CD4-positive, alpha-beta T cell (primary cell): ENCODE measurements around the gene NEO1. TPM values are rescaled to one million over a fixed set of nuclear protein-coding genes. Genes with fewer than 3 reads are reported as not detected.

Source experiments
- ATAC-seq: fragments of 200-7000 bp; cut with Tn5 transposase; one replicate; pipeline ENCODE4 v1.10.0; 2022; ENCODE audit warnings: mild to moderate bottlenecking; ENCODE audit not compliant: poor library complexity
- CTCF ChIA-PET: fragments of 350-600 bp; sonication (Branson Sonifier 250); formaldehyde crosslinking; loops from one replicate; lab custom pipeline; 2021; ENCODE audit warnings: antibody characterized with exemption, inconsistent platforms; lab: Charles Lee
- POLR2A ChIA-PET: fragments of 350-600 bp; sonication (Branson Sonifier 250); formaldehyde crosslinking; loops from one replicate; lab custom pipeline; 2021; ENCODE audit warnings: antibody characterized with exemption, inconsistent platforms; lab: Charles Lee
- DNase-seq, 14 experiments: peaks; one replicate each; pipeline ENCODE4 v3.0.0-alpha.2; 2013 to 2020; ENCODE audit warnings: mixed read lengths in 2 of 14
- H3K27ac ChIP-seq, 2 donors: one replicate each; pipeline versions ENCODE4 v1.5.1 to v1.7.0; 2013; ENCODE audit warnings: low read length in 2 of 2, low read depth in 1 of 2, mild to moderate bottlenecking in 1 of 2
- H3K27me3 ChIP-seq, 2 experiments: 1 replicate in 1 of 2; 2 replicates in 1 of 2; pipeline versions ENCODE4 v1.6.1 to v1.7.0; 2013; ENCODE audit warnings: low read length in 2 of 2, control low read depth in 1 of 2, mild to moderate bottlenecking in 1 of 2, moderate library complexity in 1 of 2; ENCODE audit not compliant: insufficient read depth in 2 of 2, control insufficient read depth in 1 of 2
- H3K36me3 ChIP-seq: one replicate; pipeline ENCODE4 v1.6.1; 2013; ENCODE audit warnings: low read length, control low read depth; ENCODE audit not compliant: insufficient read depth
- H3K4me1 ChIP-seq: one replicate; pipeline ENCODE4 v1.6.1; 2013; ENCODE audit warnings: low read length, control low read depth; ENCODE audit not compliant: insufficient read depth
- H3K4me3 ChIP-seq: one replicate; pipeline ENCODE4 v1.5.1; 2013; ENCODE audit warnings: mild to moderate bottlenecking, low read length, moderate library complexity
- H3K9me3 ChIP-seq, 2 experiments: 1 replicate in 1 of 2; 2 replicates in 1 of 2; pipeline versions ENCODE4 v1.6.1 to v1.7.0; 2013; ENCODE audit warnings: low read length in 2 of 2, mild to moderate bottlenecking in 2 of 2, control low read depth in 1 of 2, moderate library complexity in 1 of 2; ENCODE audit not compliant: control insufficient read depth in 1 of 2, insufficient read depth in 1 of 2
- H3K27ac Mint-ChIP-seq: one replicate; pipeline ENCODE4 v1.8.0; 2020; ENCODE audit warnings: mixed read lengths
- H3K27me3 Mint-ChIP-seq: one replicate; pipeline ENCODE4 v1.8.0; 2021; ENCODE audit warnings: mixed read lengths
- H3K36me3 Mint-ChIP-seq: one replicate; pipeline ENCODE4 v1.8.0; 2021; ENCODE audit warnings: low read depth, mixed read lengths
- H3K4me1 Mint-ChIP-seq: one replicate; pipeline ENCODE4 v1.8.0; 2021; ENCODE audit warnings: low read depth, mixed read lengths
- H3K4me3 Mint-ChIP-seq: one replicate; pipeline ENCODE4 v1.8.0; 2020; ENCODE audit warnings: mild to moderate bottlenecking, mixed read lengths
- H3K9me3 Mint-ChIP-seq: one replicate; pipeline ENCODE4 v1.8.0; 2020; ENCODE audit warnings: mixed read lengths
- CTCF ChIP-seq: fragments of 200-600 bp; IDR thresholded peaks from one replicate; pipeline ENCODE4 v1.8.0; 2022; ENCODE audit warnings: antibody characterized with exemption, mild to moderate bottlenecking
- intact Hi-C, 2 experiments: fragments of 100-400 bp; cut with DNase I in 1 of 2; cut with micrococcal nuclease in 1 of 2; formaldehyde crosslinking; loops; one replicate each; pipeline versions ENCODE4 v1.15.1 to v1.9.0; 2023 to 2025; cut with DNase I, micrococcal nuclease
- total RNA-seq, 174 experiments: library from RNA in 2 of 174; stranded (reverse) in 2 of 174; gene quantifications; one replicate each; pipeline ENCODE4 v1.2.3 and lab custom pipeline; 2021 to 2026

NEO1 gene
- total RNA-seq, 2 experiments from 2014 or later, result 6.0 to 8.0 TPM

GRCh38 chr15:73247331-73247730 is 195.1 kb downstream of the NEO1 start:
- Mint-ChIP-seq H3K4me1 (no peaks in the 10 kb centered on the region), H3K4me3 (no peak overlapping the region), H3K27ac (no peak overlapping the region), H3K36me3 (peaks cover 8% of the 10 kb centered on the region), H3K9me3 (no peaks in the 10 kb centered on the region), H3K27me3 (no peaks in the 10 kb centered on the region)
- intact Hi-C loops, result no loop called here
- Histone ChIP-seq H3K4me1 (no peaks in the 10 kb centered on the region), H3K36me3 (no peaks in the 10 kb centered on the region), H3K4me3 (no peak overlapping the region), H3K27me3 (no peaks in the 10 kb centered on the region), H3K27ac (no peak overlapping the region), H3K9me3 (no peaks in the 10 kb centered on the region)
- no peak for TF ChIP-seq CTCF
- ChIA-PET POLR2A (no interaction called here), CTCF (interaction anchor here (1.4 to 1.8 kb wide), 2 partner anchors 9 to 18 kb away, joined by 4 to 5 read pairs; no protein-coding TSS in a partner anchor)
- ATAC-seq (no peak), DNase-seq (no peak)

GRCh38 chr15:73249499-73249898 is 197.2 kb downstream of the NEO1 start:
- intact Hi-C loops, result no loop called here
- Histone ChIP-seq H3K9me3 (no peaks in the 10 kb centered on the region), H3K27me3 (no peaks in the 10 kb centered on the region), H3K36me3 (no peaks in the 10 kb centered on the region), H3K27ac (no peak overlapping the region), H3K4me3 (no peak overlapping the region), H3K4me1 (no peaks in the 10 kb centered on the region)
- Mint-ChIP-seq H3K27ac (no peak overlapping the region), H3K36me3 (peaks cover 8% of the 10 kb centered on the region), H3K9me3 (no peaks in the 10 kb centered on the region), H3K4me3 (no peak overlapping the region), H3K4me1 (no peaks in the 10 kb centered on the region), H3K27me3 (no peaks in the 10 kb centered on the region)
- no peak for DNase-seq
- ChIA-PET CTCF (interaction anchor here (1.4 to 1.8 kb wide), 2 partner anchors 9 to 16 kb away, joined by 3 to 9 read pairs; no protein-coding TSS in a partner anchor), POLR2A (interaction anchor here (0.6 kb wide), 1 partner anchor 129 kb away, joined by 3 read pairs; no protein-coding TSS in a partner anchor)
- ATAC-seq, result no peak
- no peak for TF ChIP-seq CTCF

GRCh38 chr15:73254598-73254997 is 202.3 kb downstream of the NEO1 start:
- intact Hi-C loops, result no loop called here
- Mint-ChIP-seq H3K4me1 (no peaks in the 10 kb centered on the region), H3K27me3 (no peaks in the 10 kb centered on the region), H3K36me3 (peaks cover 16% of the 10 kb centered on the region), H3K4me3 (no peak overlapping the region), H3K9me3 (no peaks in the 10 kb centered on the region), H3K27ac (no peak overlapping the region)
- CTCF ChIA-PET, result interaction anchor here (1.0 to 1.7 kb wide), 2 partner anchors 11 to 14 kb away, joined by 3 to 4 read pairs; no protein-coding TSS in a partner anchor
- no peak overlapping the region for H3K27ac ChIP-seq
- DNase-seq, result no peak
- H3K27me3 ChIP-seq, result no peaks in the 10 kb centered on the region
- no peaks in the 10 kb centered on the region for H3K9me3 ChIP-seq
- no peaks in the 10 kb centered on the region for H3K36me3 ChIP-seq
- H3K4me1 ChIP-seq, result no peaks in the 10 kb centered on the region
- no peak overlapping the region for H3K4me3 ChIP-seq
- no peak for TF ChIP-seq CTCF
- no peak for ATAC-seq
- POLR2A ChIA-PET, result no interaction called here
